ENCODE data around the gene ANKMY2.
A peak's percentile ranks its signal among the peaks of the same experiment; 100 is the strongest.

Gene ANKMY2
- long read RNA-seq, transcript ANKMY2-201 (10 exons, 2,555 nt) = major isoform, 149 of 165 reads
- long read RNA-seq, partial matches to known transcripts = 2 of 165 reads
- long read RNA-seq, other reads (novel, unspliced or antisense) = 14 of 165 reads

DNA sequence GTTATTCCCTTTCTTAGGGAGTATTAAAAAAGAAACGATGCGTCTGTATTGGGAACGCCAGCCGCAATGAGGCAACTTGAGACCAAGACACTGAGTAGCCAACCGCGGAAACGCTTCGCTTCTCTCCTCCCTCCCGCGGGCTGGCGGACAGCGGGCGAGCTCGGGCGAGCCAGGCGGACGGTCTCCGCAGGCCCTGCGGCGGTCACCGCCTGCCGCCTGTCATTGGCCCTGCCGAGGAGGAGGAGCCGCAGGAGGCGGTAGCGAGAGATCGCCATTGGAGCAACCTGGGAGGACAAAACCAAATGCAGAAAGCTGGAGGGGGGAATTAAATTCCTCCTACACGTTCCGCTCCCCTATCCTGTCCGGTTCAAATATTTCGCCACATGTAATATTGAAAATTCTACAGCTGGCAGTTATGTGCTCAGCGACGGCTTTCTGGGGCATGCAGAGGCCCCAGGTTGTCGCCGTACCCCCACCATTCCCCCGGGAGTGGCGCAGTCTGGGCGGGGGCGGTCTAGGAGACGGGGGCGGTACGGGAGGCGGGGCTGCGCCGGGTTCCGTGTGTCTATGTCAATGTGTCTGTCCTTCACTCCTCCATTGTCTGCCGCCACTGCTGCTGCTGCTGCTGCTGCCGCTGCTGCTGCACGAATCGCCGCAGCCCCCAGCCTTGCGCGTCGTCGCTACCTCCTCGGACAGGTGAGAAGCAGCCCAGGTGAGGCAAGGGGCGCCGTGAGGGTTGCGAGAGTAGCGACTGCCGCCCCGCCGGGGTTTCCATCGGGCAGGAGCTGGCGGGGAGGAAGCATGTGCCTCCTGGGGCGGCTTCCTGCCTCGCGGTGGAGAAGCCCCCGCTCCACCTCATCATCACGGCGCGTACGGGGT, at the start of gene ANKMY2, which contains the start of gene BZW2:
Gene ANKMY2, minus strand, starts transcription at position 162 of the 879 bp plus-strand sequence. CDS start 181 bp downstream, outside the sequence.
Gene BZW2, plus strand, starts transcription at position 589 of the 879 bp plus-strand sequence. CDS start 19,263 bp downstream, outside the sequence.
- Histone ChIP-seq H3K27me3 (ENCODE audit: insufficient read depth, poor library complexity, severe bottlenecking) (no peaks in the 10 kb centered on the region), H3K27ac (replicated peaks) (peak within 1 kb of the TSS; percentile 99), H3K4me3 (replicated peaks; ENCODE audit: insufficient read depth, low read length) (peak within 1 kb of the TSS; percentile 75)
- TF ChIP-seq SPI1 (IDR thresholded peaks at IDR 0.05; ENCODE audit: borderline replicate concordance, low read depth) = no peak
- TF ChIP-seq, protein P1, sequence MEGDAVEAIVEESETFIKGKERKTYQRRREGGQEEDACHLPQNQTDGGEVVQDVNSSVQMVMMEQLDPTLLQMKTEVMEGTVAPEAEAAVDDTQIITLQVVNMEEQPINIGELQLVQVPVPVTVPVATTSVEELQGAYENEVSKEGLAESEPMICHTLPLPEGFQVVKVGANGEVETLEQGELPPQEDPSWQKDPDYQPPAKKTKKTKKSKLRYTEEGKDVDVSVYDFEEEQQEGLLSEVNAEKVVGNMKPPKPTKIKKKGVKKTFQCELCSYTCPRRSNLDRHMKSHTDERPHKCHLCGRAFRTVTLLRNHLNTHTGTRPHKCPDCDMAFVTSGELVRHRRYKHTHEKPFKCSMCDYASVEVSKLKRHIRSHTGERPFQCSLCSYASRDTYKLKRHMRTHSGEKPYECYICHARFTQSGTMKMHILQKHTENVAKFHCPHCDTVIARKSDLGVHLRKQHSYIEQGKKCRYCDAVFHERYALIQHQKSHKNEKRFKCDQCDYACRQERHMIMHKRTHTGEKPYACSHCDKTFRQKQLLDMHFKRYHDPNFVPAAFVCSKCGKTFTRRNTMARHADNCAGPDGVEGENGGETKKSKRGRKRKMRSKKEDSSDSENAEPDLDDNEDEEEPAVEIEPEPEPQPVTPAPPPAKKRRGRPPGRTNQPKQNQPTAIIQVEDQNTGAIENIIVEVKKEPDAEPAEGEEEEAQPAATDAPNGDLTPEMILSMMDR (IDR thresholded peaks at IDR 0.05; ENCODE audit: insufficient read depth, low read length) = no peak
- TF ChIP-seq REST (IDR thresholded peaks at IDR 0.05; ENCODE audit: insufficient replicate concordance, low read depth) = peak; percentile 82
- no peak for TF ChIP-seq GABPA (IDR thresholded peaks at IDR 0.05; ENCODE audit: low read depth)
- TF ChIP-seq POLR2AphosphoS5 (IDR thresholded peaks at IDR 0.05; ENCODE audit: low read depth) = peak; percentile 97
- DNase-seq (ENCODE audit: low read depth in 1 of 2, low spot score in 1 of 2) = peak; percentile 71 to 96

GRCh38 chr7:16694806-16695205, 49.3 kb upstream of the ANKMY2 start:
- no peak for DNase-seq (ENCODE audit: low read depth in 1 of 2, low spot score in 1 of 2)
- no peak for TF ChIP-seq SPI1 (IDR thresholded peaks at IDR 0.05; ENCODE audit: borderline replicate concordance, low read depth)
- no peak for TF ChIP-seq GABPA (IDR thresholded peaks at IDR 0.05; ENCODE audit: low read depth)
- TF ChIP-seq, protein P1 (IDR thresholded peaks at IDR 0.05; ENCODE audit: insufficient read depth, low read length) = no peak
- no peak for TF ChIP-seq REST (IDR thresholded peaks at IDR 0.05; ENCODE audit: insufficient replicate concordance, low read depth)
- no peak for TF ChIP-seq POLR2AphosphoS5 (IDR thresholded peaks at IDR 0.05; ENCODE audit: low read depth)
- Histone ChIP-seq H3K27me3 (ENCODE audit: insufficient read depth, poor library complexity, severe bottlenecking) (no peaks in the 10 kb centered on the region), H3K27ac (replicated peaks) (no peak overlapping the region), H3K4me3 (replicated peaks; ENCODE audit: insufficient read depth, low read length) (no peak overlapping the region)

- no peak for TF ChIP-seq REST (IDR thresholded peaks at IDR 0.05; ENCODE audit: insufficient replicate concordance, low read depth)
- no peak for TF ChIP-seq POLR2AphosphoS5 (IDR thresholded peaks at IDR 0.05; ENCODE audit: low read depth)
- TF ChIP-seq, protein P1 (IDR thresholded peaks at IDR 0.05; ENCODE audit: insufficient read depth, low read length) = no peak
- TF ChIP-seq SPI1 (IDR thresholded peaks at IDR 0.05; ENCODE audit: borderline replicate concordance, low read depth) = no peak
- no peak for TF ChIP-seq GABPA (IDR thresholded peaks at IDR 0.05; ENCODE audit: low read depth)
- no peak for DNase-seq (ENCODE audit: low read depth in 1 of 2, low spot score in 1 of 2)
- H3K4me3 ChIP-seq (replicated peaks; ENCODE audit: insufficient read depth, low read length) = no peak overlapping the region
- H3K27me3 ChIP-seq (ENCODE audit: insufficient read depth, poor library complexity, severe bottlenecking) = no peaks in the 10 kb centered on the region
- H3K27ac ChIP-seq (replicated peaks) = no peak overlapping the region
Observed at GRCh38 chr7:16693601-16694318, 48.2 kb upstream of the ANKMY2 start.

Data from HL-60 (cell line).